NCI-H2196 treated with DMSO at 0.1 percent for 48 hours (cell line): ENCODE results near the gene CLUH.
"Not testable (repeated sequence)": the region's sequence is repeated elsewhere in the genome, so short reads cannot be mapped to it uniquely, and the experiment has no call there.

Experiments
- DNase-seq: peaks from one replicate; lab custom pipeline; 2025; ENCODE audit not compliant: unreplicated experiment; lab: John Stamatoyannopoulos, UW

CLUH gene

GRCh38 chr17:2690165-2691068 is 21.1 kb downstream of the CLUH start:
- DNase-seq = no peak

GRCh38 chr17:2689411-2690164 is 22.0 kb downstream of the CLUH start:
- no peak for DNase-seq

- DNase-seq = no peak
Measured at GRCh38 chr17:2688351-2689342, 22.9 kb downstream of the CLUH start.

- DNase-seq = no peak
Measured at GRCh38 chr17:2687074-2687418, 24.5 kb downstream of the CLUH start.

GRCh38 chr17:2685696-2686095 is 25.9 kb downstream of the CLUH start:
- DNase-seq = no peak

- no peak for DNase-seq
Measured at GRCh38 chr17:2684549-2684948, 27.0 kb downstream of the CLUH start.

GRCh38 chr17:2683912-2684311 is 27.7 kb downstream of the CLUH start:
- no peak for DNase-seq

GRCh38 chr17:2682176-2682938 is 29.2 kb downstream of the CLUH start:
- DNase-seq = no peak

- no peak for DNase-seq
Measured at GRCh38 chr17:2681650-2682049, 29.9 kb downstream of the CLUH start.

- DNase-seq = no peak
Measured at GRCh38 chr17:2680961-2681360, 30.6 kb downstream of the CLUH start.

GRCh38 chr17:2679247-2679646 is 32.3 kb downstream of the CLUH start:
- DNase-seq = not testable (repeated sequence)

- no peak for DNase-seq
Measured at GRCh38 chr17:2672026-2672425, 39.5 kb downstream of the CLUH start.

- not testable (repeated sequence) for DNase-seq
Measured at GRCh38 chr17:2660410-2660809, 51.2 kb downstream of the CLUH start.

- DNase-seq = not testable (repeated sequence)
Measured at GRCh38 chr17:2659337-2659736, 52.2 kb downstream of the CLUH start.

- no peak for DNase-seq
Measured at GRCh38 chr17:2656283-2656682, 55.3 kb downstream of the CLUH start.

GRCh38 chr17:2655546-2655945 is 56.0 kb downstream of the CLUH start:
- no peak for DNase-seq

- not testable (repeated sequence) for DNase-seq
Measured at GRCh38 chr17:2652911-2653310, 58.7 kb downstream of the CLUH start.

- DNase-seq = no peak
Measured at GRCh38 chr17:2649191-2649590, 62.4 kb downstream of the CLUH start.

GRCh38 chr17:2647957-2648356 is 63.6 kb downstream of the CLUH start:
- no peak for DNase-seq

GRCh38 chr17:2644971-2645370 is 66.6 kb downstream of the CLUH start:
- DNase-seq = no peak
